SK-MEL-5 (cell line): Measurements from ENCODE around the gene POMT2. TPM values are rescaled to one million over a fixed set of nuclear protein-coding genes. Genes with fewer than 3 reads are reported as not detected.
A peak's percentile ranks its signal among the peaks of the same experiment; 100 is the strongest.
"Not testable (repeated sequence)": the region's sequence is repeated elsewhere in the genome, so short reads cannot be mapped to it uniquely, and the experiment has no call there.

ENCODE experiments used
- DNase-seq: peaks from one replicate; pipeline ENCODE4 v3.0.0-alpha.2; 2016; ENCODE audit warnings: low read depth, low spot score
- in situ Hi-C: cut with HindIII; loops from 2 replicates; pipeline ENCODE4 v1.10.0; 2016; ENCODE audit warnings: low sequenced_read_pairs, high pct_unique_total_duplicates, low pct_unique_long_range_greater_than_20kb
- total RNA-seq: library from RNA; depleted of rRNA; stranded (reverse); fragments of >200 nt; shearing (Covaris generic); gene quantifications from 2 replicates; pipeline ENCODE4 v1.2.3, GENCODE V29; 2014

The POMT2 gene
- total RNA-seq, 1 experiment from 2014 or later: 23.8 TPM

DNA sequence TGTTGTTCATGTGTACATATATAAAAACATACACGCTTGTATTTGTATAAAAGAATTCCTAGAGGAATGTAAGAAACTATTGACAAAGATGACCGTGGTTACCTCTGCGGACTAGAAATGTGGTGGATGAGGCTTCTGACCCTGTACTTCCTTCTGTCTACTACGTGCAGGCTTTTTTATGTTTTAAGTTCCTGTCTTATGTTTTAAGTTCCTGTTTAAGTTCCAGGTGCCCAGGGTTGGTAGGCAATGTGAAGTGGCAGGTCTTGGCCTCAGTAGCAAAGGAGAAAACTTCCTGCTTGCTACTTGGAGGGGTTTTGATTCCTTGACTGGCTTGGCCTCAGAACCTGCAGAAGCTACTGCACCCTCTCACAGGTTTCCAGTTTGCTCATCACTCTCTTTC is 11.6 kb downstream of the POMT2 start:
- in situ Hi-C loops: no loop called here
- no peak for DNase-seq

DNA sequence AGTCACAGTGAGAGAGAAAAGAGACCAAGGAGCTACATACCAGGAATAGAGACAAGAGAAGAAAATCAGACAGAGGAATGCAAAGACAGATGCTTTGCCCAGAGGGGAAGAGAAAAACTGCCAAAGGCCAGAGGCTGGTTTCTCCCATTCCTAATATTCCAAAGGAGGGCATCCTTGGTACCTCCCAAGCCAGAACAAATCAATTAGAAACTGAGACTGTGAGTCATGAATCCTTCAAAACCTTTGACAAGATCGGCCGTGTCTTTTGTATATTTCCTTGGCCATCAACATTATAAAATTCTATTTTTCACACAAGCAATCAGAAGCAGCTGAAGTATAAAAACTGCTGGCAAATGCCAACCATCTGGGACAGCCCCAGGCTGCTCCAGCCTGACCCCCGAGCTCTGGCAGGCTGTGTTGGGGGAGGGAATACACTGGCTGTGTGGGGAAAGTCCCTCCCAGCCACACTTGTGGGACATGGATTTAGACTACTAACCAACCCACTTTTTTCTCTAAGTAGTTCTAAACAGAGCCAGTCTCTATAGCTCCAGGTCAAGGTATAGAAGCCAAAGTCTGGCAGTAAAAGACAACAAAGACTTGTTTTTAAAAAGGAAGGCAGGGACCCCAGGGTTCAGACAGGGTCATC is 13.7 kb downstream of the POMT2 start:
- in situ Hi-C loops: no loop called here
- no peak for DNase-seq

DNA sequence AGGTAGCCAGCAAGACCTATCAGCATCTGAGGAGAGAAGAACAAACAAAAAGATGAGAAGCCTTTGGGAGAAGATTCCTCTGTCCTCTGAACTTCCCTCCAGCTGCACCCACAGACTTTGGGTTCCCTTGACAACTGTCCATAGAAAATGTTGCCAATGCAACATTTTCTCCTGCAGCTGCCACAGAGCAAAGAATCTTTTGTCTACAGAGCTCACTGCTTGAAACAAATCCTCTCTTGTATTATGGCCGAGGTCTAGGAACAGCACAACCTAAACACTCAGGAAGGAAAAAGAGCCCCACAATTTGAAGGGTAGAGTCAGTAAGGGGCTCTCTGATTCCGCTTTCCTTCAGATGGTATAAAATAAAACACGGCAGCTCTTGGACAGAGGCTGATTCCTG is 14.3 kb downstream of the POMT2 start:
- DNase-seq: peak; percentile 86
- in situ Hi-C loops: no loop called here

DNA sequence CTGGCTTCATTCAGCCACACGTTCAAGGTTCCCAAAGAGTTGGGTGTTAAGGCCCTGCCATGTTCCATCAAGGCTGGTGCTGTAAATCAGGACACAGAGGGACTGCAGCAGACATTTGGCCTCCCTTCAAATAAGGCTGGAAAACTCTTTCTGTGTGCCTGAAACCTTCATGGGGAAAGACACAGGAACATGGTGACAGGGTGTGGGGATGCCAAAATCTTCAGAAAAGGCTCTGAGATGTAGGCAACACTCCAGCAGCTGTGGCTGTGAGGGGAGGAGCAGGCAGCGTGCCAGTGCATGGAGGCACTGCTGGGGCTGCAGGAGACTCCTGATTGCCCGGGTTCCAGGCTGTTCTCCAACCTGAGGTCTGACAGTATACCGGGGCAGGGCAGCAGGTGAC is 15.0 kb downstream of the POMT2 start:
- no peak for DNase-seq
- in situ Hi-C loops: no loop called here

DNA sequence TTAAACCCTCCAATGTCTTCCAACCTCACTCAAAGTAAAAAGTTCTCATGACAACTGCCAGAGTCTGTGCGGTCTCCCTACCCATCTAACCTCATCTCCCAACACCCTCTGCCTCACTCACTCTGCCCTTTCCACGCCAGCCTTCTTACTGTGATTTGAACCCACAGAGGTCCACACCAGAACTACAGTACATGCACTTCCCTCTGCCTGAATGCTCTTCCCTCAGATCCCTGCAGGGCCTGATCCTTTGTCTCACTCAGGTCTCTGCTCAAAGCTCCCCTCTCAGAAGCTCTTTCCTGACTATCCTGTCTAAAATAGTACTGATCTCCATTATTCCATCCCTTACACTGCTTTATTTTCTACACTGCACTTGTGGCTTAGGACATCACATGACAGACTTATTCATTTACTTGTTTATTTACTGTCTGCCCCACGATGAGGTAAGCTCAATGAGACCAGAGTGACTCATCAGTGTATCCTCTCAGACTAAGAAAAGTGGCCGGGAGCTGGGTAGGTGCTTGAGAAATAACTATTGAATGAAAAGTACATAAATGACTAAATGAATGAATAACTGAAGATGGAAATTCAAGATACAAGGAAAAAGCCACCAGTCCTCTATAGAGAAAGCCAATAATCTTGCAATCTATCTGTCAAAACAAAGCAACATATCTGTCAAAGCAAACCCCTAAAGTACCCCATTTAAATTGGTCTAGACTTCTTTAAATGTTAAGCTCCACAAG is 17.1 kb downstream of the POMT2 start:
- in situ Hi-C loops: no loop called here

DNA sequence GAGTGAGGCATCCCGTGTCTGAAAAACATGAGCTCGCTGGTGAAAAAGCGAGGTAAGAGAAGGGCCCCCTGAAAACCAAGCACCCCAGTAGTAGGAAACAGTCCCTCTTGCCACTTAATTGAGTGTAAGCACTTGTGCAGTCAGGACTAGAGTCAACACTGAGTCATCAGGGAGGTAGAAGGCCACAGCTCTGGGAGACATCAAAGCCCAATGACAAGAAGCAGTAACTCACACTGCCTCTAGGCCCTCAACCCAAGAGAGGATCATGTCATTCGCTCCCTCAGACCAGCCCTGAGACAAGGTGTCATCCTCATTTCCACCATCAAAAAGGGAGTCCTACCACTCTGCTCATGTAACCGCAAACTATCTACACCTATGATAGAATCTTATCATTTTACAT is 17.8 kb downstream of the POMT2 start:
- in situ Hi-C loops: no loop called here
- DNase-seq: no peak

More for the DNA sequence above, 17.1 kb downstream of the POMT2 start:
- peak; percentile 87 for DNase-seq

DNA sequence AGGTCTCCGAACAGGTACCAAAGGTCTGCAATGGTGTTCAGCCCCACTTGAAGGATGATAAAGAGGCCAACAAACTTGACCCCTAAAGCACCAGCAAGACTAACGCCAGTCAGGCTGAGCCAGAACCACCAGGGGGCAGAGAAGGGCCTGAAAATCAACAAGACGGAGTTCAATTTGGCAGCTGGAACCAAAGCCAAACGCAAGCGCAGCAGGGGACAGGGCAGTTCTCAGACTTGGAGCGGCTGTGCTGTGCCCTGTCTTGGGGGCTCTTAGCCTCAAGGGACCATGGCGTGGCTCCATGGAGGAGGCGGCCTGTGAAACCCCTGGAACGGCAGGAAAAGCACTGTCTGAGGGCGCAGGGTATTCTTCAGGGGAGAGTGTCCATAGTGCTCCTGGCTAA is 19.6 kb downstream of the POMT2 start:
- in situ Hi-C loops: no loop called here
- DNase-seq: peak; percentile 89

DNA sequence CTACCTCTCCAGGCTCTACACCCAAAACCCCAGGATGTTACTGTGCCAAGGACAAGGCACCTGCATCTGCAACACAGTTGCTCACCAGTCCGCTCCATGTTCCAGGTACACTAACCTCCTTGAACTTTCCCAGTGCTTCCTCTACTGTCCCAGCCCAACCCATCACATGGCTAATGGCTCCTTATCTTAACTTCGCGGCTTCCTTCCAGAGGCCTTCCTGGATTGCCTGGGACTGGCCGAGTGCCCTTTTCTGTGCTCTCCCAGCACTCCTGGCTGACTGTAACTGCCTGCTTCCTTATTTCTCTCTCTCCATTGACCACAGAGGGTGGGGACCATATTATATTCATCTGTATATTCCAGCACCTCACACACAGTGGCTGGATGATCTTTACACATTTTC is 20.9 kb downstream of the POMT2 start:
- in situ Hi-C loops: no loop called here
- DNase-seq: no peak

DNA sequence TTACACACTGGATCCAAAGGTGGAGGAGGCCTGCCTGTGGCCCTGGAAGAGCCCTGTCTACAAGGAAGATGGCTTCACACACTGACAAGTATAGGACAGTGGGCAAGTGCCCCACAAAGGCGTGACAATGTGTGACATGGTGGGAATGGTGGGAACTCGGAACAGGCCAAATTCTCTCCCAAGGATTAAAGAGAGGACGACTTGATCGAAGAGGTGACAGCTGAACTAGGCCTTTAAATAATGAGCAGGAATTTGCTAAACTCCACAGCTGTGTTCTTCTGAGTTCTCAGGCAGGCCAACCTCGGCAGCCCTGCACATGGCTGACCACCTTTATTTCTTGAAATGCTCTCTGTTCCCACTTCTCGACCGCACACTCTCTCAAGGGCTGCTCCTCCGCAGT is 23.8 kb downstream of the POMT2 start:
- DNase-seq: no peak
- in situ Hi-C loops: no loop called here

DNA sequence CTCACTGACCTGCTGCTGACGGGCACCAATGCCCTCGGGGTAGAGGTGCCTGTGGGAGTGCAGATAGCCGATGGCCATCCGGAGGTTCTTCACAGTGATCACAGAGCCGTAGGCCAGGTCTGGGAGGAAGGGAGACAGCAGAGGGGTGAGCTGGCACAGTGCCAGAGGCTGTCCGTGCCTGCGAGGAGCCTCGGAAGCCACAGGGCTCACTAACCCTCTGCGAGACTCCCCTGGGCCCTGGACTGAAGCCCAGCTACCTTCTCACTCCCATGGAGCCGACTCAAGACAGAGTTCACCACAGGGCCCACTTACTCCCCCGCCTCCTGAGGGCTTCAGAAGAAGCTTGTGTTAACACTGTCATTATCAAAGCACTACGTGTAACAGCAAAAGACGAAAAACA is 24.5 kb downstream of the POMT2 start:
- DNase-seq: no peak
- in situ Hi-C loops: no loop called here

DNA sequence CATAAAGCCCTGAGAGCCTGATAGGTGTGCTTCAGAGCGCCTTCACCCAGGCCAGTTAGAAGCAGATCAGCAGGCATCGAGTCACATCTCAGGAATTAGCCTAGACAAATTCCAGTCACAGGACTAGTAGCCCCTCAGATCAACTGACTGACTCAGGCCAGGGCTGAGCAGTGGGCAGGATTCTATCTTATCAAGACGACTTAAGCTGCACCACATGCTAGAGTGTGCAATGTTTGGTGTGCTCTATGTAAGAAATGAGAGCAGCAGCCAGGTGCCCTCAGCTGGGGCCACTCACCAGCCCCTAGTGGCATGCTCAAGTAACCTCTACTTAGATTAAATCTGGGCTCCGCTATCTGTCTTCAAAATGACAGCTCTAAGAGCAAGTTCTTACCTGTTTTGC is 30.0 kb downstream of the POMT2 start:
- no peak for DNase-seq
- in situ Hi-C loops: no loop called here

DNA sequence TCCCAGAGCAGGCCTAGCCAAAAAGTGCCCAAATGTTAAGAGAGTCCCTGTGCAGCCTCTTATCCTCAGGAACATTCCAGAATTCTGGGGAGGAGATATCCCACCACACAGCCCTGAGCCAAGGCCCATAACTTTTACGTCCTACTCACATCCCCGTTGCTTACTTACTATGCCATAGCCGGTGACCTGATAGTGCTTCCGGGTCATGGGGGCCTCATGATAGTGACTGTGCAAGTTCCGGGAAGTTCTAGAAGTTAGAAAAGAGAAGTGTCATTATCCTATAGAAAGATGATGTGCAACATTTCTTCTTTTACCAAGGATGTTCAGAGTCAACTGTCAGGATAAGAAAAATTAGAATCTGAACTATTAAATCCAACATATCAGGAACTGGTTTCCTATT is 34.1 kb downstream of the POMT2 start:
- in situ Hi-C loops: no loop called here
- DNase-seq: no peak

DNA sequence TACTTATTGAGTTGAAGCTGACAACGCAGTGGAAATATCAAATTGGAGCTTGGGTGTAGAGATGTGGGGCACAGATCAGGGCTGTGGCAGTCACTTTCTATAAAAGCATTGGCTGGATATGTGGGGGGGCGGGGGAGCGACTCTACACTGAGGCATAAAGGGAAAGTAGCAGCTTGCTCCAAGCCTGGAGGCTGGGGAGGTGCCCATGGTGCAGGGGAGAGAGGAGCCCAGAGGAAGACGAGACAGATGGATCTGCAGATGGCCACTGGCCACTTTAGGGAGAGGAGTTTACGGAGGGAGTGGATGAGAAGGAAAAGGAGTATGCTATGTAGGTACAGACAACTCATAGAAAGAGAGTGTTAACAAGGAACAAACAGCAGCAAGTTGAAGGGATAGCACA is 36.2 kb downstream of the POMT2 start:
- no peak for DNase-seq
- in situ Hi-C loops: no loop called here

DNA sequence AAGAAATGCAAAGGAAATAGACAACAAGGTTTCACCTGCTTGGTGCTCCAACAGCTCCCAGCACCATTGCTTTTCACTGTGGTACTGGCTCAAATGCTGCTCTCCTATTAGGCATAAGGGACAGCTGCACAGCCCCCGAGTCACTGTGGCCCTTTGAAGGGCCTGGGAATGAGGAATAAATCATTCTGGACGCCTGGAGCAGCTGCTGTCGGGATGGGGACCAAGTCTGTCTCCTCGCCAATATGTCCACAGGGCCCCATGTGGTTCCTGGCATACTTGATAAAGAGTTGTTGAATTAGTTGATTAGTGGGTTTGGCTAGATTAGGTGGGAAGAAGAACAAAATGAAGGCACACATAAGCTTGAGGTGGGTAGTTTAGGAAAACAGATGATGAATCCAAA is 36.6 kb downstream of the POMT2 start:
- no peak for DNase-seq
- in situ Hi-C loops: no loop called here

DNA sequence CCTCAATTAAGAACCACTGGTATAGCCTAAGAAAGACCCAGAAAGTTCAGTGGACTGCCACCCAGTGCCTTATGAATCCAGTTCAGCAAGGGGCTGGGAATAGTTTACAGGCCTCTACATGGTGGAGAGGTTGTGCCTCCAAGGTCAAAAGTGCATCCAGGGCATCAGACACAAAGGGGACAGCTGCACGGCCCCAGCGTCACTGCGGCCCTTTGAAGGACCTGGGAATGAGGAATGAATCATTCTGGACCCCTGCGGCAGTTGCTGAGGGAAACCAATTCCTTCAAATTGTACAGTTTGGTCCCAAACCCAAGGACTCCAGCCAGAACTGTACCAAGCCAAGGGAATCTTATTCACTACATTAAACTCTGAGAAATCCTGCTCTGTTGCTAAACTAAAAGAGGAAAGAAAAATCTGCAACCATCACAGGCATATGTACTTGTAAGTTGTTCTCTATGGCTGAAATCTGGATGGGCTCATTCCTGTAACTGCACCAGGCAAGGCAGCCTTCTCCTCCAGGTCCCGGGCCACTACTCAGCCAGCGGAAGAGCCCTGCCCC is 38.8 kb downstream of the POMT2 start:
- DNase-seq: no peak
- in situ Hi-C loops: no loop called here

DNA sequence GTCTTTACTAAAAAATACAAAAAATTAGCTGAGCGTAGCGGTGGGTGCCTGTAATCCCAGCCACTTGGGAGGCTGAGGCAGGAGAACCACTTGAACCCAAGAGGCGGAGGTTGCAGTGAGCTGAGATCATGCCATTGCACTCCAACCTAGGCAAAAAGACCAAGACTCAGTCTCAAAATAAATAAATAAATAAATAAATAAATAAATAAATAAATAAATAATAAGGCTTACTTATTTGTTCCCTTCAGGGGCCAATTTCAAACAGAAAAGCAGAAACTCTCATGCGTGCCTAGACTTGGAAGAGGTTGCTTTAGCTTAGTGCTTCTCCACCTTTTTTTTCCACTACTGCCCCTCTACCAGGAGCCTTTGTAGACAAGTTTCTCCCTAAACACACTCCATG is 39.8 kb downstream of the POMT2 start:
- DNase-seq, in situ Hi-C loops: not testable (repeated sequence)

DNA sequence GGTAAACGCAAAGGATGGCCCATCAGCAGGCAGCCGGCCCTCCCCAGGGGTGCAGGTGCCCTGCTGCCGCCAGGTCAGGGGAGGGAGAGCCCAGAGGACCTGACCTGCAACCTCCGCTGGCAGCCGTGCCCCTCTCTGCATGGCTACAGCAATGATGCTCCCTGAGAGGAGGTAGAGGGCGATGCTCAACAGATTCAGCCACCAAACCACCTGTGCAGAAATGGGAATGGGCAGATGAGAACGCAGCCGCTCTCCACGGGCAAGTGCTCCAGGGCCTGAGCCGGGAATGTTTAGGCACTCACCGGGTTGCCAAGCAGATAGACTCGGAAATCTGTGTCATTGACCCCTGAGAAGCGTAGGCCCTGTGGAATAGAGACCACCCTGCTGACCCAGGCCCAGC is 41.0 kb downstream of the POMT2 start:
- in situ Hi-C loops: no loop called here

DNA sequence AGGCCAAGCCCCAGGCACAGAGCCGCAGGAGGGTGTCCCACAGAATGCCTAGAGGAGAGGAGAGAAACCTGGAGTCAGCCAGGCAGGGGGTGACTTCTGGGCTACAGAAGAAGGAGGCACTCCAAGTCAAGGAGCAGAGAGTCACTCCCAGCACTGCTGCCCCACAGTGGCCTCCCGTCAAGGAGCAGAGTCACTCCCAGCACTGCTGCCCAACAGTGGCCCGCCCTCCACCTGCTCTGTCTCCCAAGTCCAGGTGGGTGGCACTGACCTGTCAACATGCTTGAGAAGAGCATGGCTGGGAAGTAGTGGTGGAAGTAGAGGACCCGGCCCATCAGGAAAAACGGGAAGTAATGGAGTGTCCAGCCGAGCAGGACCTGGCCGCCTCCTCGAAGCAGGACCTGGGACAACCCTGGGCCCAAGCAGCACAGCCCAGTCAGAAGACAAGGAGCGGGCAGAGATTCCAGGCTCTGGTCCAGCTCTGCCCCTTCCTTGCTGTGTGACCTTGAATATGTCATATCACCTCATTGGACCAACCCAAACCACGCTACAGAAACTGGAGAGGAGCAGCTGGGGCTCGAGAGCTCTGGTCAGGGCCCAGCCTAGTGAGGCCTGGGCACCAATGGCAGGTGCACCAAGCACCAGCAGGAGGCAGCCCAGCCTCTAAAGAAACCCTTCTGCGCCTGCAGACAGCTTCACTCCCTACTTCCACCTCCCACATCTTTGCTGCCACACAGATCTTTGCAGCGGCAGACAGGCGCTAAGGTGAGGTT is 42.0 kb downstream of the POMT2 start:
- no peak for DNase-seq
- in situ Hi-C loops: no loop called here

More for the DNA sequence above, 41.0 kb downstream of the POMT2 start:
- no peak for DNase-seq
